SH-SY5Y (cell line): ENCODE results near the gene SLC16A8.

Experiments used
- GATA2 ChIP-seq: IDR thresholded peaks from 2 replicates; pipeline ENCODE4 v1.6.1; 2011; ENCODE audit warnings: mild to moderate bottlenecking, low read depth, low read length
- GATA3 ChIP-seq: IDR thresholded peaks from 2 replicates; pipeline ENCODE4 v1.6.1; 2011; ENCODE audit warnings: low read depth, mild to moderate bottlenecking, low read length, moderate library complexity

DNA sequence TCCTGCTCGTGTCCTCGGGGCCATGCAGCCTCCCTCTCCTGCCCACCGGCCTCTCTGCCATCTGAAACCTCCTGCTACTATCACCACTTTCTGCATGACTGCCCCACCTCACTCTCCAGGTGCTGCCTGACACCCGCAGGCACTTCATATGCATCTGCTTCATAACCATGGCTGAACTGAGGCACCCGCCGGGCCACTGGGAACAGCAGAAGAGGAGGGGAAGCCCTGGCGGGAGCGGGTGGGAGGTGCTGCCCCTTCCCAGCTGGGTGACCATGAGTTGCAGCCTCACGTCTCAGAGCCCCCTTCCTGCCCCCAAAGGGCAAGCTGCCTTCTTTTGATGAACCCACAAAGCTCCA, 48.5 kb downstream of the SLC16A8 start:
- TF ChIP-seq GATA2 (no peak), GATA3 (no peak)
